CD8-positive, alpha-beta memory T cell (primary cell): ENCODE results near the gene DEPDC4. TPM values are rescaled to one million over a fixed set of nuclear protein-coding genes. Genes with fewer than 3 reads are reported as not detected.
"Not testable (repeated sequence)": the region's sequence is repeated elsewhere in the genome, so short reads cannot be mapped to it uniquely, and the experiment has no call there.

ENCODE experiments used
- CTCF ChIA-PET: fragments of 350-600 bp; sonication (Branson Sonifier 250); formaldehyde crosslinking; loops from one replicate; lab custom pipeline; 2021; ENCODE audit warnings: antibody characterized with exemption; lab: Charles Lee
- POLR2A ChIA-PET: fragments of 350-600 bp; sonication (Branson Sonifier 250); formaldehyde crosslinking; loops from one replicate; lab custom pipeline; 2021; ENCODE audit warnings: antibody characterized with exemption; lab: Charles Lee
- DNase-seq, 5 donors: peaks; one replicate each; pipeline versions ENCODE4 v3.0.0 to v3.0.0-alpha.2; 2020 to 2022; ENCODE audit warnings: mixed read lengths in 1 of 5
- H3K27ac ChIP-seq: one replicate; pipeline ENCODE4 v1.7.0; 2013; ENCODE audit warnings: low read depth, mild to moderate bottlenecking, low read length, moderate library complexity
- H3K27me3 ChIP-seq: 2 replicates; pipeline ENCODE4 v1.7.0; 2013; ENCODE audit warnings: low read length, mild to moderate bottlenecking; ENCODE audit not compliant: insufficient read depth, poor library complexity, severe bottlenecking
- H3K36me3 ChIP-seq: 2 replicates; pipeline ENCODE4 v1.7.0; 2013; ENCODE audit warnings: mild to moderate bottlenecking, low read length, moderate library complexity; ENCODE audit not compliant: insufficient read depth
- H3K4me1 ChIP-seq: 2 replicates; pipeline ENCODE4 v1.7.0; 2013; ENCODE audit warnings: mild to moderate bottlenecking, low read length, moderate library complexity; ENCODE audit not compliant: insufficient read depth
- H3K4me3 ChIP-seq: 2 replicates; pipeline ENCODE4 v1.7.0; 2013; ENCODE audit warnings: mild to moderate bottlenecking, low read length
- H3K9me3 ChIP-seq: 2 replicates; pipeline ENCODE4 v1.7.0; 2013; ENCODE audit warnings: mild to moderate bottlenecking, low read length
- H3K27ac Mint-ChIP-seq, 8 donors: one replicate each; pipeline ENCODE4 v1.8.0; 2020 to 2021; ENCODE audit warnings: mixed read lengths in 8 of 8, mild to moderate bottlenecking in 6 of 8, inconsistent platforms in 3 of 8, moderate library complexity in 3 of 8
- H3K27me3 Mint-ChIP-seq, 2 donors: one replicate each; pipeline ENCODE4 v1.8.0; 2020 to 2021; ENCODE audit warnings: mixed read lengths in 2 of 2, mild to moderate bottlenecking in 1 of 2, moderate library complexity in 1 of 2
- H3K36me3 Mint-ChIP-seq, 3 donors: one replicate each; pipeline ENCODE4 v1.8.0; 2020 to 2021; ENCODE audit warnings: mixed read lengths in 3 of 3, inconsistent platforms in 1 of 3, mild to moderate bottlenecking in 1 of 3
- H3K4me1 Mint-ChIP-seq, 3 donors: one replicate each; pipeline ENCODE4 v1.8.0; 2020 to 2021; ENCODE audit warnings: mixed read lengths in 3 of 3, inconsistent platforms in 1 of 3, mild to moderate bottlenecking in 1 of 3
- H3K4me3 Mint-ChIP-seq, 7 donors: one replicate each; pipeline ENCODE4 v1.8.0; 2020 to 2021; ENCODE audit warnings: mixed read lengths in 7 of 7, mild to moderate bottlenecking in 6 of 7, moderate library complexity in 4 of 7, inconsistent platforms in 2 of 7
- H3K9me3 Mint-ChIP-seq, 5 donors: one replicate each; pipeline ENCODE4 v1.8.0; 2020 to 2022; ENCODE audit warnings: mixed read lengths in 5 of 5, mild to moderate bottlenecking in 3 of 5, moderate library complexity in 2 of 5, inconsistent platforms in 1 of 5
- polyA plus RNA-seq: library from polyadenylated mRNA; unstranded; fragments of 300-500 nt; fragmentation: Illumina TruSeq; gene quantifications from one replicate; pipeline ENCODE4 v1.2.3, GENCODE V29; 2021
- total RNA-seq, 2 experiments: library from RNA; stranded (reverse); gene quantifications; one replicate each; pipeline ENCODE4 v1.2.3, GENCODE V29; 2021

DEPDC4 gene
- total RNA-seq, result 1 to 10 TPM; 1.2 to 1.4 TPM
- polyA plus RNA-seq, result not detected

GRCh38 chr12:100266835-100267602 lies at the start of gene DEPDC4, which contains the start of gene SCYL2:
Gene DEPDC4, minus strand, starts transcription at chr12:100267079. Its CDS starts 3 bp downstream, at chr12:100267076.
Gene SCYL2, plus strand, starts transcription at chr12:100267177. Its CDS starts 15,794 bp downstream, at chr12:100282971.
- Mint-ChIP-seq H3K9me3 (no peaks in the 10 kb centered on the region), H3K36me3 (peaks cover 0 to 10% (median 0%) of the 10 kb centered on the region in 3 donors), H3K4me3 (peak within 1 kb of the TSS; percentile 94 to 100 (median 99)), H3K4me1 (peaks cover 29 to 47% (median 42%) of the 10 kb centered on the region in 3 donors), H3K27me3 (no peaks in the 10 kb centered on the region), H3K27ac (peak within 1 kb of the TSS; percentile 85 to 100 (median 99))
- Histone ChIP-seq H3K4me3 (peak within 1 kb of the TSS; percentile 92), H3K27me3 (no peaks in the 10 kb centered on the region), H3K36me3 (no peaks in the 10 kb centered on the region), H3K27ac (peak within 1 kb of the TSS; percentile 89), H3K4me1 (peaks cover 34% of the 10 kb centered on the region), H3K9me3 (no peaks in the 10 kb centered on the region)
- ChIA-PET CTCF (interaction anchor here (0.9 to 2.3 kb wide), 6 partner anchors 9 to 112 kb away, joined by 3 to 8 read pairs (median 4); partner anchors contain the start of gene ACTR6), POLR2A (interaction anchor here (0.6 to 1.9 kb wide), 2 partner anchors 14 to 66 kb away, joined by 3 to 23 read pairs; partner anchors contain the start of gene ACTR6)
- DNase-seq, result peak; percentile 87 to 97 (median 95)

DNA sequence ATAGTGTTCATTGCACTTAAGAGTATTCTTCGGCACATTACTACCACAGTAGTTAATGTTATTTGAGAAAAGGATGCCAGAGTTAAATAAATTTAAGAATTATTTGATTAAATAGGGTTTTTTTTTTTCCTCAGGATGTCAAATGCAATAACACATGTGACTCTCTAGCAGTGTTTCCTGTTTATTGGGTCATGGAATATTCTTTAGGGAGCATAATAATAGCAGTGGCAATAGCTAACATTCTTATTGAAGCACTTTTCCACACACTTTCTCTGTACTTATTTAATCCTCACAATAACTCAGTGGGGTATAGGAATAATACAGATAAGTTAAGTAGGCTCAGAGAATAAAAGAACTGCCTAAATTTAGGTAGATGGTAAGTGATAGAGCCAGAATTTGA lies 44.4 kb upstream of the DEPDC4 start:
- ChIA-PET CTCF (no interaction called here), POLR2A (interaction anchor here (0.6 kb wide), 1 partner anchor 84 kb away, joined by 3 read pairs; no protein-coding TSS in a partner anchor)
- Mint-ChIP-seq H3K4me3 (no peak overlapping the region), H3K27ac (peak overlapping the region in 1 of 8 donors; percentile 33), H3K9me3 (peaks cover 0 to 7% (median 4%) of the 10 kb centered on the region in 5 donors), H3K27me3 (no peaks in the 10 kb centered on the region), H3K4me1 (no peaks in the 10 kb centered on the region), H3K36me3 (peaks cover 14 to 58% (median 18%) of the 10 kb centered on the region in 3 donors)
- H3K4me1 ChIP-seq, result no peaks in the 10 kb centered on the region
- H3K4me3 ChIP-seq, result no peak overlapping the region
- no peaks in the 10 kb centered on the region for H3K27me3 ChIP-seq
- no peak for DNase-seq
- no peaks in the 10 kb centered on the region for H3K9me3 ChIP-seq
- no peak overlapping the region for H3K27ac ChIP-seq
- peaks cover 23% of the 10 kb centered on the region for H3K36me3 ChIP-seq

DNA sequence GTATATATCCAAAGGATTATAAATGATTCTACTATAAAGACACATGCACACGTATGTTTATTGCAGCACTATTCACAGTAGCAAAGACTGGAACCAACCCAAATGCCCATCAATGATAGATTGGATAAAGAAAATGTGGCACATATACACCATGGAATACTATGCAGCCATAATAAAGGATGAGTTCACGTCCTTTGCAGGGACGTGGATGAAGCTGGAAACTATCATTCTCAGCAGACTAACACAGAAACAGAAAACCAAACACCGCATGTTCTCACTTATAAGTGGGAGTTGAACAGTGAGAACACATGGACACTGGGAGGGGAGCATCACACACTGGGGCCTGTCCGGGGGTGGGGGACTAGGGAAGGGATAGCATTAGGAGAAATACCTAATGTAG lies 41.3 kb upstream of the DEPDC4 start:
- POLR2A ChIA-PET, H3K27me3 ChIP-seq, H3K27me3 Mint-ChIP-seq, H3K4me3 Mint-ChIP-seq, H3K9me3 ChIP-seq, DNase-seq, H3K4me3 ChIP-seq, H3K4me1 Mint-ChIP-seq, H3K27ac ChIP-seq, CTCF ChIA-PET, H3K4me1 ChIP-seq: not testable (repeated sequence)
- peaks cover 24 to 56% (median 41%) of the 10 kb centered on the region in 3 donors for H3K36me3 Mint-ChIP-seq
- peaks cover 17% of the 10 kb centered on the region for H3K36me3 ChIP-seq
- peak overlapping the region in 1 of 8 donors; percentile 32 for H3K27ac Mint-ChIP-seq
- peaks cover 4 to 18% (median 5%) of the 10 kb centered on the region in 5 donors for H3K9me3 Mint-ChIP-seq

DNA sequence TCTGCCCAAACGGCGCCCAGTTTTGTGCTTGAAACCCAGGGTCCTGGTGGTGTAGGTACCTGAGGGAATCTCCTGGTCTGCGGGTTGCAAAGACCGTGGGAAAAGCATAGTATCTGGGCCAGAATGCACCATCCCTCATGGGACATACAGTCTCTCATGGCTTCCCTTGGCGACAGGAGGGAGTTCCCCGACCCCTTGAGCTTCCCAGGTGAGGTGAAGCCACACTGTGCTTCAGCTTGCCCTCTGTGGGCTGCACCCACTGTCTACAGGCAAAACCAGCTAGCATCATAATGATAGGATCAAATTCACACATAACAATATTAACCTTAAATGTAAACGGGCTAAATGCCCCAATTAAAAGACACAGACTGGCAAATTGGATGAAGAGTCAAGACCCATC lies 37.5 kb upstream of the DEPDC4 start:
- Mint-ChIP-seq H3K9me3 (peaks cover 4 to 32% (median 15%) of the 10 kb centered on the region in 5 donors), H3K36me3 (peaks cover 49 to 77% (median 64%) of the 10 kb centered on the region in 3 donors)
- H3K9me3 ChIP-seq, DNase-seq, H3K4me1 ChIP-seq, H3K36me3 ChIP-seq, H3K27me3 Mint-ChIP-seq, H3K4me1 Mint-ChIP-seq, H3K27ac ChIP-seq, CTCF ChIA-PET, POLR2A ChIA-PET, H3K27ac Mint-ChIP-seq, H3K4me3 ChIP-seq, H3K4me3 Mint-ChIP-seq, H3K27me3 ChIP-seq: not testable (repeated sequence)

DNA sequence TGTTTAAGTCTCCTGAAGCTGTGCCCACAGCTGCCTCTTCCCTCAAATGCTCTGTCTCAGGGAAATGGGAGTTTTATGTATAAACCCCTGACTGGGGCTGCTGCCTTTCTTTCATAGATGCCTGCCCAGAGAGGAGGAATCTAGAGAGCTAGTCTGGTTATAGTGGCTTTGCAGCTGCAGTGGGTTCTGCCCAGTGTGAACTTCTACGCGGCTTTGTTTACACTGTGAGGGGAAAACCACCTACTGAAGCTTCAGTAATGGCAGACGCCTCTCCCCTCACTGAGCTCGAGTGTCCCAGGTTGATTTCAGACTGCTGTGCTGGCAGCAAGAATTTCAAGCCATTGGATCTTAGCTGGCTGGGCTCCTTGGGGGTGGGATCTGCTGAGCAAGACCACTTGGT lies 37.0 kb upstream of the DEPDC4 start:
- H3K9me3 Mint-ChIP-seq, result peaks cover 4 to 32% (median 15%) of the 10 kb centered on the region in 5 donors
- H3K27me3 Mint-ChIP-seq, result no peaks in the 10 kb centered on the region
- peaks cover 47 to 77% (median 67%) of the 10 kb centered on the region in 3 donors for H3K36me3 Mint-ChIP-seq
- no peak overlapping the region for H3K27ac Mint-ChIP-seq
- POLR2A ChIA-PET, result no interaction called here
- Histone ChIP-seq H3K4me1 (no peaks in the 10 kb centered on the region), H3K27ac (no peak overlapping the region), H3K4me3 (no peak overlapping the region), H3K9me3 (no peaks in the 10 kb centered on the region), H3K36me3 (peaks cover 4% of the 10 kb centered on the region), H3K27me3 (no peaks in the 10 kb centered on the region)
- CTCF ChIA-PET, result interaction anchor here (1.4 kb wide), 1 partner anchor 22 kb away, joined by 3 read pairs; no protein-coding TSS in a partner anchor
- H3K4me1 Mint-ChIP-seq, result peaks cover 0 to 4% (median 0%) of the 10 kb centered on the region in 3 donors
- no peak overlapping the region for H3K4me3 Mint-ChIP-seq
- no peak for DNase-seq

GRCh38 chr12:100302081-100302480 lies 35.2 kb upstream of the DEPDC4 start:
- Histone ChIP-seq H3K9me3 (no peaks in the 10 kb centered on the region), H3K4me1 (no peaks in the 10 kb centered on the region), H3K27me3 (no peaks in the 10 kb centered on the region), H3K36me3 (peaks cover 8% of the 10 kb centered on the region), H3K27ac (no peak overlapping the region), H3K4me3 (no peak overlapping the region)
- peaks cover 51 to 83% (median 78%) of the 10 kb centered on the region in 3 donors for H3K36me3 Mint-ChIP-seq
- no peak for DNase-seq
- CTCF ChIA-PET, result interaction anchor here (1.1 kb wide), 1 partner anchor 9 kb away, joined by 3 read pairs; no protein-coding TSS in a partner anchor
- H3K27ac Mint-ChIP-seq, result no peak overlapping the region
- peaks cover 4 to 29% (median 11%) of the 10 kb centered on the region in 5 donors for H3K9me3 Mint-ChIP-seq
- no peak overlapping the region for H3K4me3 Mint-ChIP-seq
- H3K27me3 Mint-ChIP-seq, result no peaks in the 10 kb centered on the region
- POLR2A ChIA-PET, result no interaction called here
- H3K4me1 Mint-ChIP-seq, result peaks cover 0 to 4% (median 0%) of the 10 kb centered on the region in 3 donors

DNA sequence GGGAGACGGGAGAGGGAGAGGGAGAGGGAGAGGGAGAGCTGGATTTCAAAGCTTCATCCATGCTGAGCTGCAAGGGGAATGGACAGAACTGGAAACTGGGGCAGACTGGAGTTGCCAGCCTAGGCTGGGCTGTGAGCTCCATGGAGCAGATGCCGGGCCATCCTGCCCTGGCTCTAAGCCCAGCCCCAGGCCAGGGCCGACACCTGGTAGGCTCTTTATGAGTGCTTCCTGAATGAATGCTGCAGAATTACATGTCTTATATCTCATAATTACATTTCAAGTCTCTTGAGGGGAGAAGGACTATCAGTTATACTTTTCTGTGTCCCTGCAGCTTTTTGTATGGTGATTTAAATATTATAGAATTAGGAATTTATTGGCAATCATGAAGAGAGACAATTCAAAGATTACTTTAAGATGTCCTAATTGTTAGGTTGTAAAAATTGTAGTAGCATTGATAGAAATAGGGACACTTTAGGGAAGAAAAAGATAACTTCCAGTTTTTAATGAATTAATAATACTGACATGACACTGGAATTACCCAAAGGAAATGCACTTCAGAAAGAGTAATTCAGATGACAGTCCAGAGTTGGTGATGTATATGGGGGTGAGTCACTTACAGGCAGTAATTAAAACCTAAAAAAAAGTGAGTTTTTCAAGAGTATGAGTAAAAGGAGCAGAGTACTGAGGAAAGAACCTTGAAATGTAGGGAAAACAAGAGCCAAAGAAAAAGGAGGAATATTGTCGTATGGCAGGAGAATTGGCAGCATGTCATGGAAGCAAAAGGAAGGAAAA lies 29.1 kb upstream of the DEPDC4 start:
- H3K4me3 Mint-ChIP-seq, result no peak overlapping the region
- no peaks in the 10 kb centered on the region for H3K27me3 Mint-ChIP-seq
- H3K4me1 Mint-ChIP-seq, result peaks cover 0 to 6% (median under 1%) of the 10 kb centered on the region in 3 donors

More for the DNA sequence above, 29.1 kb upstream of the DEPDC4 start:
- peak overlapping the region in 3 of 8 donors; percentile 2 to 69 (median 10) for H3K27ac Mint-ChIP-seq
- Histone ChIP-seq H3K4me3 (no peak overlapping the region), H3K4me1 (no peaks in the 10 kb centered on the region), H3K36me3 (peaks cover 23% of the 10 kb centered on the region), H3K27me3 (no peaks in the 10 kb centered on the region), H3K27ac (no peak overlapping the region), H3K9me3 (no peaks in the 10 kb centered on the region)
- ChIA-PET CTCF (no interaction called here), POLR2A (no interaction called here)
- peaks cover 29 to 60% (median 36%) of the 10 kb centered on the region in 3 donors for H3K36me3 Mint-ChIP-seq
- no peak for DNase-seq
- peaks cover 0 to 14% (median 3%) of the 10 kb centered on the region in 5 donors for H3K9me3 Mint-ChIP-seq
